Activated T-helper 17 cell treated with anti-CD3 and anti-CD28 coated beads, Interleukin-2, amount 50 U/mL, for 72 hours (primary cell): ENCODE results near the gene SLC6A16. TPM values are rescaled to one million over a fixed set of nuclear protein-coding genes. Genes with fewer than 3 reads are reported as not detected.

Experiments
- ATAC-seq: fragments of 150-1000 bp; cut with Tn5 transposase; replicated peaks from 2 replicates; pipeline ENCODE4 v1.10.0; 2021; ENCODE audit warnings: mild to moderate bottlenecking, moderate library complexity
- H3K27ac Mint-ChIP-seq: one replicate; pipeline ENCODE4 v1.8.0; 2022; ENCODE audit warnings: mixed read lengths
- H3K27me3 Mint-ChIP-seq: one replicate; pipeline ENCODE4 v1.8.0; 2022; ENCODE audit warnings: mixed read lengths
- H3K36me3 Mint-ChIP-seq: one replicate; pipeline ENCODE4 v1.8.0; 2022; ENCODE audit warnings: low read depth, mild to moderate bottlenecking, mixed read lengths
- H3K4me1 Mint-ChIP-seq: one replicate; pipeline ENCODE4 v1.8.0; 2022; ENCODE audit warnings: mixed read lengths
- H3K4me3 Mint-ChIP-seq: one replicate; pipeline ENCODE4 v1.8.0; 2022; ENCODE audit warnings: mild to moderate bottlenecking, mixed read lengths
- H3K9me3 Mint-ChIP-seq: one replicate; pipeline ENCODE4 v1.8.0; 2022; ENCODE audit warnings: mixed read lengths
- total RNA-seq, 2 donors: library from RNA; stranded (reverse); gene quantifications; one replicate each; pipeline ENCODE4 v1.2.3, GENCODE V29; 2022

Gene SLC6A16
- total RNA-seq, 2 donors from 2014 or later = 1.1 to 1.4 TPM

DNA sequence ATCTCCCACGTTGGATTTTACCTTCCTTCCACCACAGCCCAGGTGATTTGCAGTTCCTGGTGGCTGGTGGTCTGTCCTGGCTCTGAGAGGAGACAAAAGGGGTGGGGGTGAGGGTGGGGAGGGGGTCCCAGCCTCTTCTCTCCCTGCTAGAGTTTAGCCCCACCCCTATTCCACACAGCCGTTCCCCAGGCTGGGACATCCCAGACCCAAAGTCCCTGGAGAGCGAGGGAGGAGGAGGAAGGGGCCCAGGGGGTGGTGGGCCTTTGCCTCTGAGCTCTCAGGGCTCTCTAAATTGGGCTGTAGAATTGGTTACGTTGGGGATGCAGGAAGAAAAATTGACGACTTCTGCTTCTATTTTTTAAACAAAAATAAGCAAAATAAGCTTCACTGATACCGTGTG, 81.9 kb downstream of the SLC6A16 start:
- Mint-ChIP-seq H3K27me3 (no peaks in the 10 kb centered on the region), H3K9me3 (no peaks in the 10 kb centered on the region), H3K36me3 (no peaks in the 10 kb centered on the region), H3K4me1 (no peaks in the 10 kb centered on the region), H3K27ac (no peak overlapping the region), H3K4me3 (no peak overlapping the region)
- no peak for ATAC-seq

DNA sequence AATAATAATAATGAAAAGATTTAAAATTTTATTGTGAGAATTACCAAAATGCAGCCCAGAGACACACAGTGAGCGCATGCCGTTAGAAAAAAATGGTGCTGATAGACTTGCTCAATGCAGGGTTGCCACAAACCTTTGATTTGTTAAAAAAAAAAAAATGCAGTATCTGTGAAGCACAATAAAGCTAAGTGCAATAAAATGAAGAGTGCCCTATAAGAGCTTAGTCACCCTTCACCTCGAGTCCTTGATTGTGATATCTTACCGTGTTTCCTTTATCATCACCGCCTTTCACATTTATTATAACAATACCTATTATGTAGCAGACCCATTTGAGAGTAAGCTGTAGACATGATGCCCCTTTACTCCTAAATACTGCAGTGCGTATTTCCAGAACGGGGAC, 83.2 kb downstream of the SLC6A16 start:
- no peaks in the 10 kb centered on the region for H3K4me1 Mint-ChIP-seq
- H3K9me3 Mint-ChIP-seq = no peaks in the 10 kb centered on the region
- H3K27ac Mint-ChIP-seq = no peak overlapping the region
- no peaks in the 10 kb centered on the region for H3K36me3 Mint-ChIP-seq
- ATAC-seq = no peak
- no peak overlapping the region for H3K4me3 Mint-ChIP-seq
- no peaks in the 10 kb centered on the region for H3K27me3 Mint-ChIP-seq

Other genes with a start within 250 kb of the SLC6A16 start
- 100 to 1,000 TPM; 114 to 204 TPM for gene SNRNP70, start 239.7 kb downstream of the SLC6A16 start, total RNA-seq
- 1 to 10 TPM; 4.1 to 4.7 TPM for gene LIN7B, start 210.8 kb downstream of the SLC6A16 start, total RNA-seq
- 1 to 10 TPM in 1 of 2 donors, under 1 TPM in 1; 0.50 to 1.3 TPM for gene C19orf73, start 206.0 kb downstream of the SLC6A16 start, total RNA-seq
- gene PPFIA3, start 205.6 kb downstream of the SLC6A16 start, total RNA-seq = 1 to 10 TPM; 3.6 to 3.9 TPM
- gene HRC, start 169.8 kb downstream of the SLC6A16 start, total RNA-seq = not detected
- under 1 TPM in 1 of 2 donors, not detected in 1; 0.52 TPM for gene TRPM4, start 167.4 kb downstream of the SLC6A16 start, total RNA-seq
- 100 to 1,000 TPM; 125 to 168 TPM for gene CD37, start 10.2 kb upstream of the SLC6A16 start, total RNA-seq
- gene TEAD2, start 37.2 kb upstream of the SLC6A16 start, total RNA-seq = under 1 TPM in 1 of 2 donors, not detected in 1; 0.16 TPM
- gene DKKL1, start 38.7 kb upstream of the SLC6A16 start, total RNA-seq = not detected
- 1 to 10 TPM in 1 of 2 donors, not detected in 1; 1.1 TPM for gene KASH5, start 63.1 kb upstream of the SLC6A16 start, total RNA-seq
- not detected for gene PTH2, start 98.2 kb upstream of the SLC6A16 start, total RNA-seq
- gene GFY, start 100.2 kb upstream of the SLC6A16 start, total RNA-seq = not detected
- gene SLC17A7, start 116.3 kb upstream of the SLC6A16 start, total RNA-seq = under 1 TPM in 1 of 2 donors, not detected in 1; 0.40 TPM
- gene PIH1D1, start 126.6 kb upstream of the SLC6A16 start, total RNA-seq = 100 to 1,000 TPM; 183 to 194 TPM
- 10 to 100 TPM; 15.5 to 39.1 TPM for gene ALDH16A1, start 128.0 kb upstream of the SLC6A16 start, total RNA-seq
- 10 to 100 TPM; 77.2 to 92.8 TPM for gene FLT3LG, start 149.0 kb upstream of the SLC6A16 start, total RNA-seq
- 1,000 to 10,000 TPM; 3,905 to 4,763 TPM for gene RPL13A, start 162.4 kb upstream of the SLC6A16 start, total RNA-seq
- gene RPS11, start 171.2 kb upstream of the SLC6A16 start, total RNA-seq = 1,000 to 10,000 TPM; 2,381 to 3,085 TPM
- 10 to 100 TPM; 11.1 to 15.8 TPM for gene FCGRT, start 187.5 kb upstream of the SLC6A16 start, total RNA-seq
- 10 to 100 TPM in 1 of 2 donors, 1 to 10 TPM in 1; 1.2 to 11.8 TPM for gene RCN3, start 202.8 kb upstream of the SLC6A16 start, total RNA-seq